B cell (primary cell): ENCODE measurements around the gene PCDH8.

Experiments used
- EZH2 ChIP-seq: IDR thresholded peaks from 2 replicates; pipeline ENCODE4 v1.6.1; 2012; ENCODE audit warnings: borderline replicate concordance, low read depth, mild to moderate bottlenecking, moderate library complexity, low read length; ENCODE audit not compliant: insufficient read depth, poor library complexity, severe bottlenecking
- TF ChIP-seq, protein P1 (sequence below): fragments of 200-600 bp; IDR thresholded peaks from one replicate; pipeline ENCODE4 v1.8.0; 2022; ENCODE audit warnings: antibody characterized with exemption, mild to moderate bottlenecking

DNA sequence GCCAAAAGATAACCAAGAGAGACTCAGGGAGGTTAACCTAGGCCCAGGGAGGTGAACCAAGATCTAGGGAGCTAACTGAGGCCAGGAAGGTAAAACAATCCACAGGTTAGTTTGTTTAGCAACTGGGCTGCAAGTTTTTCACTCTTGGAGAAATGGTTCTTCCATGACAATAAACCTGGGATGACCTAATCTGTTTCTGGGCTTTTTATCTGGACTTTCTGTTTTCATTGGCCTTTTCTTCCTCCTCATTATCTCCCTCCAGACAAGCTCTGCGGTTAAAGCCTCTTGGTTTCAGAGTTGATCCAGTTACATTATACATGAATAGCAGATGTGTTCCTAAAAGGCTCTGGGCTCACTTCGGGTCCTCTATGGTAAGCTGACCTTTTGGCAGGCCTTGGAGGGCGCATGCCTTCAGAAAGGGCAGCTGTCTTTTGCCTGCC lies 44.2 kb downstream of the PCDH8 start:
- TF ChIP-seq EZH2 = no peak
- TF ChIP-seq, protein P1, sequence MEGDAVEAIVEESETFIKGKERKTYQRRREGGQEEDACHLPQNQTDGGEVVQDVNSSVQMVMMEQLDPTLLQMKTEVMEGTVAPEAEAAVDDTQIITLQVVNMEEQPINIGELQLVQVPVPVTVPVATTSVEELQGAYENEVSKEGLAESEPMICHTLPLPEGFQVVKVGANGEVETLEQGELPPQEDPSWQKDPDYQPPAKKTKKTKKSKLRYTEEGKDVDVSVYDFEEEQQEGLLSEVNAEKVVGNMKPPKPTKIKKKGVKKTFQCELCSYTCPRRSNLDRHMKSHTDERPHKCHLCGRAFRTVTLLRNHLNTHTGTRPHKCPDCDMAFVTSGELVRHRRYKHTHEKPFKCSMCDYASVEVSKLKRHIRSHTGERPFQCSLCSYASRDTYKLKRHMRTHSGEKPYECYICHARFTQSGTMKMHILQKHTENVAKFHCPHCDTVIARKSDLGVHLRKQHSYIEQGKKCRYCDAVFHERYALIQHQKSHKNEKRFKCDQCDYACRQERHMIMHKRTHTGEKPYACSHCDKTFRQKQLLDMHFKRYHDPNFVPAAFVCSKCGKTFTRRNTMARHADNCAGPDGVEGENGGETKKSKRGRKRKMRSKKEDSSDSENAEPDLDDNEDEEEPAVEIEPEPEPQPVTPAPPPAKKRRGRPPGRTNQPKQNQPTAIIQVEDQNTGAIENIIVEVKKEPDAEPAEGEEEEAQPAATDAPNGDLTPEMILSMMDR = no peak
